ENCODE data around the gene PWWP2A. TPM values are rescaled to one million over a fixed set of nuclear protein-coding genes. Genes with fewer than 3 reads are reported as not detected.

The PWWP2A gene
- total and polyA plus RNA-seq, 9 donors = 7.6 to 48.5 (median 25.2) TPM

GRCh38 chr5:160097991-160098390, 21.3 kb downstream of the PWWP2A start:
- Histone ChIP-seq H3K4me1 (ENCODE audit: insufficient read depth) (no peaks in the 10 kb centered on the region), H3K9me3 (no peaks in the 10 kb centered on the region), H3K27me3 (no peaks in the 10 kb centered on the region), H3K4me3 (no peak overlapping the region), H3K36me3 (no peaks in the 10 kb centered on the region), H3K27ac (no peak overlapping the region)
- no peak for TF ChIP-seq POLR2A (IDR thresholded peaks at IDR 0.05)
- no peak for TF ChIP-seq CTCF (IDR thresholded peaks at IDR 0.05)
- no peak for TF ChIP-seq EP300 (IDR thresholded peaks at IDR 0.05)
- 59 to 77% (median 68%) methylated on average over 4 of the region's 4 CpGs for WGBS, 3 donors
- intact Hi-C loops (cut with DNase I) = no loop called here
- DNase-seq = no peak

DNA sequence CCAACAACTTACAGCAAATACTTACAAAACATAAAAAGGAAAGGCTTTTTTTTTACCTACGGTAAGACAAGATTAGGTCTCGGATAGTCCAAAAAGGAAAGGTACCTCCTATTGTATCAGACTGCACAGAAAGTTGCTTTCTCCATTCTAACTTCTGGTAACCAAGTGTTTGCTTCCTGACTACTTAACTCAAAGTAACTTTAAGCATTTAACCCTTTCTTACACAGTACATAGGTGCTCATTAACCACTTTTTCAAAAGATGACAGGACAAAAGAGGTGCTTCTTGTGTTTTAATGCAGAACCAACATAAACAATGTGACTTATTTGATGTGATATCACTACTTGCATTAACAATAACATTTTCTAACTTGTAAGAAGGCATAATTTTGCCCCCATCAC, 23.1 kb downstream of the PWWP2A start:
- WGBS, 3 donors = 97 to 100% (median 98%) methylated on average over 2 of the region's 2 CpGs
- Histone ChIP-seq H3K9me3 (no peaks in the 10 kb centered on the region), H3K36me3 (no peaks in the 10 kb centered on the region), H3K4me3 (no peak overlapping the region), H3K27ac (no peak overlapping the region), H3K4me1 (ENCODE audit: insufficient read depth) (no peaks in the 10 kb centered on the region), H3K27me3 (no peaks in the 10 kb centered on the region)
- DNase-seq = no peak
- no peak for TF ChIP-seq POLR2A (IDR thresholded peaks at IDR 0.05)
- intact Hi-C loops (cut with DNase I) = no loop called here

DNA sequence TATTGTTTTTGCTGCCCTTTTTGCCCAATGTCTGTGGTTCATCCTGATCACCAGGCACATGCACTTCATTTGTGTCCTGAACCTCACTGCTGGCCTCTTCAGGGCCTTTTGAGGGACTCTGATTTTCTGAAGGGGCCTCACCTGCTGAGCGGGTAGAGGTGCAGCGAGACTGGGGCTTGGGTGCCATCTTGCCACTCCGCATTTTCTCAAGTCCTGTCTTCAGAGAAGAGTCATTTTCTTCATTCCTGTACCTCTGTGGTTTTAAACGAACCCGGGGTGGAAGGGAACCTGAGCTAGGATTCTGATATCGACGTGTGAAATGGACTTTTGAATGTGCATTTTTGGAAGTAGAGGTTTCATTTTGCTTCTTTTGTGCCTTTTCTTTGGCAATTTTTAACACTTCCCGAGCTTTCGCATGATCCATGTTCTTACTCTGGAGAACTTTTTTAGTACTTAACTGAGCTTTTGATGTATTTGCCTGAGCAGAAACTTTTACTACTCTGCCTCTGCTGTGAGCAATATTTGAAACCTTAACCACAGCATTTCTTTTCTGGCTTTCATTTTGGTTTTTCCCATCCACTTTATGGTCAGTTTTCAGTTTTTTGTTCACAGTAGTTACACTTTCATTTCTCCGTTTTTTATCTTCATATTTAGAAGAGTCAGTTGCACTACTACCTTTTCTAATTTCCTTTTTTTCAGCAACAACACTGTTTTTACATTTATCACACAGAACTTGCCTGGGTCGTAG, 26.1 kb downstream of the PWWP2A start:
- Histone ChIP-seq H3K36me3 (no peaks in the 10 kb centered on the region), H3K27me3 (no peaks in the 10 kb centered on the region), H3K9me3 (no peaks in the 10 kb centered on the region), H3K4me1 (ENCODE audit: insufficient read depth) (no peaks in the 10 kb centered on the region), H3K4me3 (no peak overlapping the region), H3K27ac (no peak overlapping the region)
- TF ChIP-seq POLR2A (IDR thresholded peaks at IDR 0.05) (no peak), EP300 (IDR thresholded peaks at IDR 0.05) (no peak), CTCF (IDR thresholded peaks at IDR 0.05) (no peak)
- intact Hi-C loops (cut with DNase I) = no loop called here
- DNase-seq = no peak
- WGBS, 3 donors = 94 to 96% (median 95%) methylated on average over 11 of the region's 11 CpGs

DNA sequence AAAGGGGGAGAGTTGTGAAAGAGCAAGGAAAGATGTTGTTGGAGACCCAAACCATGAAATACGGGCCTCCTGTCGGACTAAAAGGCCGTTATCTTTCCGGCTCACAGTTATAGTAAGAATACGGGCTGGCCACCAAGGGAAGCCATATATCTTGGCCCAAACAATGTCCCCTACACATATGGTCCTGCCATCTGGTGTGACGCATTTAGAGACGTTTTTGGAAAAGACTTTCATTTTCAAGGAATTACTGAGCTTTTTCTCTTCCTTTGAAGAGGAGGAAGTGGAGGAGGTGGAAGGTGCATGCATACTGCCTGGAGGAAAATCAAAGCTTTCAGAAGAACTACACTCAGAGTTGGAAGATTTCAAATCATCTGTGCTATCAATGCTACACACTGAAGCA, 26.7 kb downstream of the PWWP2A start:
- Histone ChIP-seq H3K4me3 (no peak overlapping the region), H3K27me3 (no peaks in the 10 kb centered on the region), H3K9me3 (no peaks in the 10 kb centered on the region), H3K4me1 (ENCODE audit: insufficient read depth) (no peaks in the 10 kb centered on the region), H3K36me3 (no peaks in the 10 kb centered on the region), H3K27ac (no peak overlapping the region)
- no peak for DNase-seq
- intact Hi-C loops (cut with DNase I) = no loop called here
- WGBS, 3 donors = 85 to 91% (median 88%) methylated on average over 7 of the region's 7 CpGs
- TF ChIP-seq EP300 (IDR thresholded peaks at IDR 0.05) (no peak), CTCF (IDR thresholded peaks at IDR 0.05) (no peak), POLR2A (IDR thresholded peaks at IDR 0.05) (no peak)

DNA sequence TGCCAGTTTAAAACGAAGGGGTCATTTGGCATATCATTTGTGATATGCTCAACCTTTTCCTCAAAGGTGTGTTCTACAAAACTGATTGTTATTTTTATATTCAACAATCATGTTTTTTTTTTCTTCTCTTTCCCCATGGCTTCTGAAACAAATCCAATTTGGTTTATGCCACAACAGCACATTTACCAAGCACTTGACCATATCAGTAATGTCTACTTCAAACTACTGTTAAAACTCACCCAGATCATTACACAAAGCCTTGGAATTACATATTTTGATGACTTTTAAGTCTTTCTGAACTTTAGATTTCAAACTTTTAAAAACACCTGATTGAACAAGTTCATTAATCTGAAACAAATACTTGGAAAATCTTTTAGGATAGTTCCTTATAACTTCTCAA, 29.2 kb downstream of the PWWP2A start:
- Histone ChIP-seq H3K36me3 (no peaks in the 10 kb centered on the region), H3K27me3 (no peaks in the 10 kb centered on the region), H3K4me1 (ENCODE audit: insufficient read depth) (no peaks in the 10 kb centered on the region), H3K27ac (no peak overlapping the region), H3K9me3 (no peaks in the 10 kb centered on the region), H3K4me3 (no peak overlapping the region)
- intact Hi-C loops (cut with DNase I) = no loop called here
- no peak for TF ChIP-seq CTCF (IDR thresholded peaks at IDR 0.05)
- no peak for TF ChIP-seq POLR2A (IDR thresholded peaks at IDR 0.05)
- no peak for TF ChIP-seq EP300 (IDR thresholded peaks at IDR 0.05)
- no peak for DNase-seq
- 86 to 93% (median 92%) methylated on average over 1 of the region's 1 CpG for WGBS, 3 donors

Measured in ovary (tissue), 9 donors.